ENCODE measurements around the gene CCDC74B.
"Not testable (repeated sequence)": the region's sequence is repeated elsewhere in the genome, so short reads cannot be mapped to it uniquely, and the experiment has no call there.

The CCDC74B gene

GRCh38 chr2:130102597-130103363 lies 42.1 kb downstream of the CCDC74B start:
- DNase-seq (ENCODE audit: low read depth) = not testable (repeated sequence)

Data from CMK (cell line).